ENCODE results near the gene BCL3.
"Not testable (repeated sequence)": the region's sequence is repeated elsewhere in the genome, so short reads cannot be mapped to it uniquely, and the experiment has no call there.

The BCL3 gene, protein sequence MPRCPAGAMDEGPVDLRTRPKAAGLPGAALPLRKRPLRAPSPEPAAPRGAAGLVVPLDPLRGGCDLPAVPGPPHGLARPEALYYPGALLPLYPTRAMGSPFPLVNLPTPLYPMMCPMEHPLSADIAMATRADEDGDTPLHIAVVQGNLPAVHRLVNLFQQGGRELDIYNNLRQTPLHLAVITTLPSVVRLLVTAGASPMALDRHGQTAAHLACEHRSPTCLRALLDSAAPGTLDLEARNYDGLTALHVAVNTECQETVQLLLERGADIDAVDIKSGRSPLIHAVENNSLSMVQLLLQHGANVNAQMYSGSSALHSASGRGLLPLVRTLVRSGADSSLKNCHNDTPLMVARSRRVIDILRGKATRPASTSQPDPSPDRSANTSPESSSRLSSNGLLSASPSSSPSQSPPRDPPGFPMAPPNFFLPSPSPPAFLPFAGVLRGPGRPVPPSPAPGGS

DNA sequence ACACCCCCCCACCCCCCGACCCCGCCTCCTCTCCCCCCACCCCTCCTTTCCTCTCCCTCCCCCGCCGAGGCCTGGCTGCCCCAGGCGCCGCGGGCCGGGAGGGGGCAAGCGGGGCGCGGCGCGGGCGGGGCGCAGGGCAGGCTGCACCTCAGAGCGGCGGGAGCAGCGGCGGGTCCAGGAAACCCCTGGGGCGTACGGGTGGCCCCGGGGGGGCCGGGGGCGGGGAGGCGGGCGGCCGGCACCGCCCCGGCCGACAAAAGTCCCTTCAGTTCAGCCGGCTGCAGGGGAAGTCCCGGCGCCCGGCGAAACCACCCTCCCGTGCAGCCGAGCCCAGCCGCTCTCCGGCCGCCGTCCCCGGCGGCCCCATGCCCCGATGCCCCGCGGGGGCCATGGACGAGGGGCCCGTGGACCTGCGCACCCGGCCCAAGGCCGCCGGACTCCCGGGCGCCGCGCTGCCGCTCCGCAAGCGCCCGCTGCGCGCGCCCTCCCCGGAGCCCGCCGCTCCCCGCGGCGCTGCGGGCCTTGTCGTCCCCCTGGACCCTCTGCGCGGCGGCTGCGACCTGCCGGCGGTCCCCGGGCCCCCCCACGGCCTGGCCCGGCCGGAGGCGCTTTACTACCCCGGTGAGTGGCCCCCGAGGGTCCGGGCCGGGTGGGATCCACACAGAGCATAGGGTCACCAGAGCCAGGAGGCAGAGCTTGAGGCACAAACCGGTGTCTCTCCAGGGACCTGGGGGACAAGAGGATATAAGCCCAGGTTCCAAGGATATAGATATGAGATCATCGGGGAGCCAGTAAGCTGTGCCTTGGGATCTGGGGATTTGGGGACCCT is at the start of gene BCL3:
TSS of gene BCL3 (plus strand) at position 283 of the 829 bp plus-strand sequence. CDS start at position 366, 83 bp downstream.
- no peak for DNase-seq

DNA sequence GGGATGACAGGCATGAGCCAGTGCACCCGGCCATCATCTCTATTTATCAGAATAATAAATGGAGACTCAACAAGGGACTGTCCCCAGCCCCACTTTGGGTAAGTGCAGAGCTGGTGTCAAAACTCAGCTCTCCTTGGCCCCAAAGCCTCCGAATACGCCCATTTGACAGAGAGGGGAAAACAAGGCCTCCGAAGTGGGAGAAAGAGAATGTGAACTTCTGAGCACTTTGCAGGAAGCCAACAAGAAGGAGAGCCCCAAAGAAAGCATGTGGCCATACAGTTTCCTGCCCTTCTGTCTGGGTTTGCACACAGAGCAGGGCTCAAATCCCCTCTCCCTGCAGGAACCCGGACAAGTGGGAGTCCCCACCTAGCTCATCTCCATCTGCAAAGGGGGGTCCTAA is 48.0 kb upstream of the BCL3 start:
- no peak for DNase-seq

DNA sequence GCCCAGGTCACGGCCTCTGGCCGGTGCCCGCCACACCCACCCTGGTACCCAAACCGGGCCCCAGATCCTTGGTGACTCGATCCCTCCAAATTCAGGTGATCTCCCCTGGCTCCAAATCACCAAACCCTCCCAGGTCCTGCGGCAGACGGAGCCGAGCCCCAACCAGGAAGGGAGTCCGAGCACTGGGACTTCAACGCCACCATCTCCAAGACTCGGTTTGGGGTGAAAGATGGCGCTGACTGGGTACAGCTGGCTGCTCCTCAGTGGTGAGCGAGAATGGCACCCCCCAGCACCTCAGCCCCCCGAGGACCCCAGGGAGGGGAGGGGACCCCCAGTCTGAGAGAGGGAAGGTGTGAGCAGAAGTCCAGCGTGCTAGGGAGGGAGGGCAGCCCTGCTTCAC is 47.3 kb upstream of the BCL3 start:
- no peak for DNase-seq

DNA sequence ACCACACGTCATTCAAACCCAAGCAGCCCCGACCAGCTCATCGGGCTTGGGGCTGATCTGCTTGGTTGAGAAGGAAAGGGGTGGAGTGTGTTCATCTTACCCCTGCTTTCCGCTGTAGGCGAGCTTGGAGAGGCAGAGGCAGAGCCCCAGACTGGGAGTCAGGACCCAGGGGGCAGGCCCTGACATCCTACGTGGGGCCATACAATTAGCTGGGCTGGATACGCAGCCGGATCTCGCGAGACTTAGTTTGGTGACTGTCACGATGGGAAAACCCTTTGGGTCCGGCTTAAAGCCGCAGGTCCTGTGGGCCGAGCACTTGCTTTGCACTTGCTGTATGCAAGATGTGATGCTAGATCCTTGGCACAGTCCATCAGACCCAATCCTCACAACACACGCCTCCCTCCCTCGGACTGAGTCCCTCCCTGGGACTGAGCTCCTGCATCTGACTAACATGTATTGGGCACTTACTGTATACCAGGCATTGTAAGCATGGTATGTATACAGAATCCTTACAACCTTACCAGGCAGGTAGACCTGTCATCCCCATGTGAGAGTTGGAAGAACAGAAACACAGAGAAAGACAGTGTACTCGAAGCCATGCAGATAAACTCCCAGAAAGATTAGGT is 45.8 kb upstream of the BCL3 start:
- no peak for DNase-seq

DNA sequence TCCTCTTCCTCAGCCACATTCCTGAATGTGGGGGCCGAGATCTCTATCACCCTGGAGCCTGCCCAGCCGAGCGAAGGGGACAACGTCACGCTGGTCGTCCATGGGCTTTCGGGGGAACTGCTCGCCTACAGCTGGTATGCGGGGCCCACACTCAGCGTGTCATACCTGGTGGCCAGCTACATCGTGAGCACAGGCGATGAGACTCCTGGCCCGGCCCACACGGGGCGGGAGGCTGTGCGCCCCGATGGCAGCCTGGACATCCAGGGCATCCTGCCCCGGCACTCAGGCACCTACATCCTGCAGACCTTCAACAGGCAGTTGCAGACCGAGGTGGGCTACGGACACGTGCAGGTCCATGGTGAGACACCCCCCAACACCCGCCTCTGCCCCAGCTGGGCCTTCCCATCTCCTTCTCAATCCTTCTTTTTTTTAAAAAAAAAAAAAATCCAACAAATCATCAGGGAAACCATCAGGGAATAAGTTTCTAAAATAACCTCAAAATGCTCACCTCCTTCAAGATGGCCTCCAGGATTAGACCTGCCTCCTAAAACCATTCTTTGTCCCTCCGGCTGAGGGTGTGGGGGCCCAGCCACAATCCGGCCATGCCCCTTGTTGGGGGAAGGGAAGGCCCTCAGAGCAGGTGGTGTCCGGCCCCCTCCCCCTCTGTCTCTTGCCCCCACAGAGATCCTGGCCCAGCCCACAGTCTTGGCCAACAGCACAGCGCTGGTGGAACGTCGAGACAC is 45.0 kb upstream of the BCL3 start:
- DNase-seq: no peak

DNA sequence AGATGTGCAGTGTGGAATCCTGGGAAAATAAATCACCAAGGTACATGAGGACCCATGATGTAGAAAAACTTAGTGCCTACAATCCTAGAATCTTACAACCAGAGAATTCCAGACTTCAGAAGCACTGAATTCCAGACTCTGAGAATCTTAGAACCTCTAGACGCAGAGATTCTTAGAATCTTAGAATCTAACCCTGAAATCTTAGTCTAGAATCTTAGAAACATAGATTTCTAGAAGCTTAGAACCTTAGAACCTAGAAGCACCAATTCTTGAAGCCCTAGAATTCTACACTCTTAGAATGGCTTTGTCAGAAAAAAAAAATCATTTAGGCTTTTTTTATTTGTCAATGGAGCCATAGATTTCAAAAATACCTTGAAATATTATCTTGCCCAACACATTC is 43.5 kb upstream of the BCL3 start:
- no peak for DNase-seq

DNA sequence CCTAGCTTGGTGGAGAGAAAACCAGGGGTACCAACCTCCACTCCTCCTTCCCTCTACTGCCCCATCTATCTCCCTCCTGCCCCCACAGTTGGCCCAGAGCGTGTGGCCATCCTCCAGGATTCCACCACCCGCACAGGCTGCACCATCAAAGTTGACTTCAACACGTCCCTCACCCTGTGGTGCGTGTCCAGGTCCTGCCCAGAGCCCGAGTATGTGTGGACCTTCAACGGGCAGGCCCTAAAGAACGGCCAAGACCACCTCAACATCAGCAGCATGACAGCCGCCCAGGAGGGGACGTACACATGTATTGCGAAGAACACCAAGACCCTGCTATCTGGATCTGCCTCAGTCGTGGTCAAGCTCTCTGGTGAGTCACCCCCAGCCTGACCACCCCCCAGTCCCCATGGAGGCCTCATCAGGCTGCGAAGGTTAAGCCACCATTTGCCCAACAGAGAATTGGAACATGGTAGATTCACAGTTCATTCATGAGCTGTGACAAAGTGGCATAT is 43.0 kb upstream of the BCL3 start:
- no peak for DNase-seq

DNA sequence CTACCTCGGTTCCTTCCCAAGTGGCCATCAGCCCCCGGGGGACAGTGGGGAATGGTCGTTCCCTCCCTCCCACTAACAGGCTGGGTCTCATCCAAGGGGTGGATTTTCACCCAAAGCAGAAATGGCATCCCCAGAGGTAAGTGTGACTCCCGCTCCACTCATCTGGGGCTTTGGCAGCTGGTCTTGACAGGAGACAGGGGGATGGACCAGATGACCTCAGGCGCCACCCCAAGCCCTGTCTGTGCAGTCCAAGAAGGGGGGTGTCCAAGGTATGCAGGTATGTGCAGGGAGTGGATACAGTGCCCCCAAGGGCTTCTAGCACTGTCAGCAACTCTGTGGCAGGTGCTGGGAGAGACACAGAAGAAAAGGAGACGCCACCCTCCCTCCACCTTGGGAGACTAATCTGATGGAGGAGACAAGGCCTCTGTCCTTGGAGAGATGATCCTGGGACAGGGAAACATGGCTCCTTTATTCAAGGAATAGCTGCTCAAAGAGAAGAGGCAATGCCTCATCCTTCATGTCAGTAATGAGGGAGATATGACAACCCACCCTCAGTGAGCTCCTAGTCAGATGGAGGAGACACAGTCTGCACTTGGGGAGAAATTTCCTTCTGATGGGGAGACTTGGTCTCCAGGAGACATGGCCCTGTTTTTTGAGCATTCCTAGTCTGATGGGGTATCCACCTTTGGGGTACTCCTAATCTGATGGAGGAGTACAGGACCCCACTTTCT is 41.8 kb upstream of the BCL3 start:
- no peak for DNase-seq

DNA sequence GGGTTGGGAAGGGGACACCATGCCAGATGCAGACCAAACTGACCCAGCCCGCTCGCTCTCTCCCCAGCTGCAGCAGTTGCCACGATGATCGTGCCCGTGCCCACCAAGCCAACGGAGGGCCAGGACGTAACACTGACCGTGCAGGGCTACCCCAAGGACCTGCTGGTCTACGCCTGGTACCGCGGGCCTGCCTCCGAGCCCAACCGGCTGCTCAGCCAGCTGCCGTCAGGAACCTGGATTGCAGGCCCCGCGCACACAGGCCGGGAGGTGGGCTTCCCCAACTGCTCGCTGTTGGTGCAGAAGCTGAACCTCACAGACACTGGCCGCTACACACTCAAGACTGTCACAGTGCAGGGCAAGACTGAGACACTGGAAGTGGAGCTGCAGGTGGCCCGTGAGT is 40.7 kb upstream of the BCL3 start:
- DNase-seq: no peak

DNA sequence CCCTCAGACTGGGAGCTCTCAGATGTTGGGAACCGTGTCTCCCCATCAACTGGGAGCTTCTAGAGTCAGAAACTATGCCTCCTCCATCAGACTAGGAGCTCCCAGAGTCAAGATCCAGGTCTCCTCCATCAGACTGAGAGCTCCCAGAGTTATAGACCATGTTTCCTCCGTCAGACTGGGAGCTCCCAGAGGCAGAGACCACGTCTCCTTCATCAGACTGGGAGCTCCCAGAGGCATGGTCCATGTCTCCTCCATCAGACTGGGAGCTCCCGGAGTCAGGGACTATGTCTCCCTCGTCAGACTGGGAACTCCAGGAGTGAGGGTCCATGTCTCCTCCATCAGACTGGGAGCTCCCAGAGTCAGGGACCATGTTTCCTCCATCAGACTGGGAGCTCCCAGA is 39.6 kb upstream of the BCL3 start:
- no peak for DNase-seq

DNA sequence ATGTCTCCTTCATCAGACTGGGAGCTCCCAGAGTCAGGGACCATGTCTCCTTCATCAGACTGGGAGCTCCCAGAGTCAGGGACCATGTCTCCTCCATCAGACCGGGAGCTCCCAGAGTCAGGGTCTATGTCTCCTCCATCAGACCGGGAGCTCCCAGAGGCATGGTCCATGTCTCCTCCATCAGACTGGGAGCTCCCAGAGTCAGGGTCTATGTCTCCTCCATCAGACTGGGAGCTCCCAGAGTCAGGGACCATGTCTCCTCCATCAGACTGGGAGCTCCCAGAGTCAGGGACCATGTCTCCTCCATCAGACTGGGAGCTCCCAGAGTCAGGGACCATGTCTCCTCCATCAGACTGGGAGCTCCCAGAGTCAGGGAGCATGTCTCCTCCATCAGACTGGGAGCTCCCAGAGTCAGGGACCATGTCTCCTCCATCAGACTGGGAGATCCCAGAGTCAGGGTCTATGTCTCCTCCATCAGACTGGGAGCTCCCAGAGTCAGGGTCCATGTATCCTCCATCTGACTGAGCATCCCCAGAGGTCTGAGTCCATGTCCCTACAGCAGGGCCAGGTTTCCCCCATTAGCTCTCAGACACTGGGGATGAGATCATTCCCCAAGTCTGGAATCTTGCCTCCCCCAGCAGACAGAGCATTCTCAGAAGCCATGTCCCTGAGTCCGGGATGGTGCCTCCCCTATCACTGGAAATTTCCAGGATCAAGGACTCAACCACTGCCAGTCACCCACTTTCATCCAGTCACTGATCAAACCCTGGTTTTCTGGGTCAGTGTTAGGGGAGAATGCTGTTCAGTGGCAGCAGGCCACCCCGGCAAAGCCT is 38.9 kb upstream of the BCL3 start:
- not testable (repeated sequence) for DNase-seq

DNA sequence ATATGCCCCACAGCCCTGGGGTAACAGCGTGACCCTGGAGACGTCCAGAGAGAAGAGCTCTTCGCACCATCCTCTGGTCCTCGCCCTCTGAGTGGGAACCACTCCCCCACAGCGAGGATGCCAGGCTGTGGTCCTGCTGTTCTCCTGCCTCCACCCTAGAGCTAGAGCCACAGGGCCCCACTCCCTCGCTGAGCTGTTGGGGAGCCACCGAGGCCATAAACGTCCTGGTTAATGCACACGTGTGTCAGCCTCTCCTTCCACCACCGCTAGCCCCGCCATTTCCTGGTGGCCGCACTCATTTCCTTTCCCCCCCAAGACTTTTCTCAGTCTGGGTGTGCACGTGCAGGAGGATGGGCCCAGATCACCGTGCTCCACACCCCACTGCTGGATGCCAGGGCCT is 38.0 kb upstream of the BCL3 start:
- no peak for DNase-seq

DNA sequence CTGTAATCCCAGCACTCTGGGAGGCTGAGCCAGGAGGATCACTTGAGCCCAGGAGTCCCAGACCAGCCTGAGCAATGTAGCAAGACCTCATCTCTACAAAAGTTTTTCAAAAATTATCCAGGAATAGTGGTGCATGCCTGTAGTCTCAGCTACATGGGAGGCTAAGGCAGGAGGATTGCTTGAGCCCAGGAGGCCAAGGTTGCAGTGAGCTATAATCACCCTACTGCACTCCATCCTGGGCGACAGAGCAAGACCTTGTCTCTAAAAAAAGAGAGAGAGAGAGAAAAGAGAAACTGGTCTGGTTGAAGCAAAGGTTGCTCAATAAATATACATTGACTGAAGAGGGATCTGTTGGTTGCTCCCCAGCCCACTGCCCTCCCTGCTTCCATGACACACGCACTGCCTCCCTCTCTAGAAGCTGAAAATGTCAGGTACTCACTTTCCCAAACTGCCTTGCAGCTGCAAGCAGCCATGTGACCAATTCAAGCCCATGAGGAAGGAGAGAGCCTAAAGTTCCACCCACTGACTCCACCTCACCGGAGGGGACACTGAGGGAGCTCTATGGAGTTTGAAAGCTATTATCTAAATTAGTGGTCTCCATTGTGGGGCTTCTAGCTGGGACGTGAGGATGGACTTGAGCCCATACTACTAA is 35.5 kb upstream of the BCL3 start:
- DNase-seq: no peak

DNA sequence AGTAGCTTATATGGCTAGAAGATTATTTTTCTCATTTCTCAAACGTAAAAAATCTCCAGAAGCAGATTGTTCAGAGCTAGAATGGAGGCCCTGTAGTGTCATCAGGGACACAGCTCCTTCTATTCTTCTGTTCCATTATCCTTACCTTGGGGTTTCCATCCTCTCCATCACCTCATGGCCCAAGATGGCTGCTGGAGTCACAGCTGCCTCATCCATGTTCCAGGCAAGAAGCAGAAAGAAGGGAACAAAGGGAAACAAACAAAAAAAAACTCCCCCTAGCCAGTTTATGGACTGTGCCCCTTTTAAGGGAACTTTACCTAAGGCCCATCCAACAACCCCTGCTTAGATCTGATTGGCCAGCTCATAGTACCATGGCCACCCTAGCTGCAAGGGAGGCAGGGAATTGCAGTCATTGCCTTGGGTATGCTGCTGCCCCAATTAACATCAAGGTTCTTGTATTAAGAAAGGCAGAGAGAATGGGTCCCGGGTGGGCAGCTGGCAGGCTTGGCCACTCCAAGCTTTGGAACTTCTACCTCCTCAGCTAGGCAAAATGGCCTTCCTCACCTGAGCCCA is 33.8 kb upstream of the BCL3 start:
- no peak for DNase-seq

DNA sequence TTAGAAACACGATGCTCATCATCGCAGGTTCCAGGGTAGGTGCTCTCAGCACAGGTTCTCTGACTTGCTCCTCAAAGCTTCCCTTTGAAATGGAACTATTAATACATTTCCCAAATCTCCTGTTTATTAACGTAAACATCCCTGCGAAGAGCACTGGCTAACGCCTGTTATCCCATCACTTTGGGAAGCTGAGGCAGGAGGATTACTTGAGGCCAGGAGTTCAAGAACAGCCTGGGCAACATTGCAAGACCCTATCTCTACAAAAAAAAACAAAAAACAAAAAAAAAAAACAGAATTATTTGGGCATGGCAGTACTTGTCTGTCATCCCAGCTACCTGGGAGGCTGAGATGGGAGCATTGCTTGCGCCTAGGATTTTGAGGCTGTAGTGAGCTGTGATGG is 30.9 kb upstream of the BCL3 start:
- no peak for DNase-seq

DNA sequence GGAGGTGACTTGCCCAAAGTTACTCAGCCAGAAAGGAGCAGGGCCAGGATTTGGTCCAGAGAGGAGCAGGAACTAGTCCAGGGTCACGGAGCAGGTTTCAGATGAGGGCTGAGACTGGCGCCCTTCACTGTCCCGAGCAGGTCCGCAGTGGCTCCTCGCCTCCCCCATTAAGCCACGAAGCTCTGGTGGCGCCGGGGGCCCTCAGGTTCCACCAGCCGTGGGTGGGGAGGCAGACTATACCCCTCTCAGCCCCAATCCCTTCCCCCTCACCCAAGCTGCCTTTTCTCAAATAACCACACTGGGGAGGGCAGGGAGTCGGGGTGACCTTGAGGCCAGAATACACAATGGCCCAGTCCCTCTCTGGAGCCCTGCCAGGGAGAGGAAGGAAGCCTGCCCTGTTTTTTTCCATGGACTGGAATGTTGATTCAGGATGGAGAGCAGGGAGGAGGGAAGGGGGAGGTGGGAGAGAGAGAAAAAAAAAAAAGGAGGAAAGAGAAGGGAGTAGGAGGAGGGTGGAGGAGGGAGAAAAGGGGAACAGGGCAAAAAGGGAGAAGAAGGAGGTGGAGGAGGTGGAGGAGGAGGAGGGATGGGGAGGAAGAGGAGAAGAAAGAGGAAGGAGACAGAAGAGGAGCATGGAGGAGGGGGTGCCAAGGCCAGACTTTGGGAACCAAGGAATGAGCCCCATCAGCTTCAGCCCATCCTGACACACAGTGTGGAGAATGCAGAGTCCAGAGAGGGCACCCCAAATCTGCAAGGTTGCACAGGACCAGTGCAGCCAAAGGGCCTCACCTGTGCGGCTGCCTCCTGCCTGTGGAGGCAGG is 29.9 kb upstream of the BCL3 start:
- no peak for DNase-seq

DNA sequence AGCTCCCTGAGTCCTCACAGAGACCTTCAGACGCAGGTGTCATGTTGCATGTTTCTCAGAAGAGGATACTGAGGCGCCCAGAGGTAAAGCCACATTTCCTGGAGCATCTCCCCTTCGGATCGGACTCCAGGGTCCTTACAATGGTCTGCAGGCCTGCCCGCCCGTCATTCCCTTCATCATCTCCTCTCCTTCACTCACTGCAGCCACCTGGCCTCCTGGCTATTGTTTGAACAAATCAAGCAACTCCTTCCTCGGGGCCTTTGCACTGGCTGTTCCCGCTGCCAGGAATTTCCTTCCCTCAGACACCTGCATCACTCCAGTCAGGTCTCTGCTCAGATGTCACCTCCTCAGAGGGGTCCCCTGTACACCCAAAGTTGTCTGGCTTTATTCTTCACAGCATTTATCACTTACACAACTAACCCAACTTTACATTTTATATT is 29.2 kb upstream of the BCL3 start:
- DNase-seq: no peak

DNA sequence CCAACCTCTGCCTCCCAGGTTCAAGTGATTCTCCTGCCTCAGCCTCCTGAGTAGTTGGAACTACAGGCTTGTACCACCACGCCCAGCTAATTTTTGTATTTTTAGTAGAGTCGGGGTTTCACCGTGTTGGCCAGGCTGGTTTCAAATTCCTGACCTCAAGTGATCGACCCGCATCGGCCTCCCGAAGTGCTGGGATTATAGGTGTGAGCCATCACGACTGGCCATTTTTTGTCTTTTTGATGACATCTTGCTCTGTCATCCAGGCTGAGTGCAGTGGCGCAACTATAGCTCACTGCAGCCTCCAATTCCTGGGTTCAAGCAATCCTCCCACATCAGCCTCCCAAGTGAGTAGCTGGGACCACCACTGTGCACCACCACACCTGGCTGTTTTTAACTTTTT is 28.1 kb upstream of the BCL3 start:
- DNase-seq: not testable (repeated sequence)

DNA sequence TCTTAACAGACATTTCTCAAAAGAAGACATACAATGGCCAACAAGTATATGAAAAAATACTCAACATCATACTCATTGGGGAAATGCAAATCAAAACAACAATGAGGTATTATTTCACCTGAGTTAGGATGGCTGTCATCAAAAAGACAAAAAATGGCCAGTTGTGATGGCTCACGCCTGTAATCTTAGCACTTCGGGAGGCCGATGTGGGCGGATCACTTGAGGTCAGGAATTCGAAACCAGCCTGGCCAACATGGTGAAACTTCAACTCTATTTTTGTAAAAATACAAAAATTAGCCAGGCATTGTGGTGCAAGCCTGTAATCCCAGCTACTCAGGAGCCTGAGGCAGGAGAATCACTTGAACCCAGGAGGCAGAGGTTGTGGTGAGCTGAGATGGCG is 27.6 kb upstream of the BCL3 start:
- DNase-seq: no peak

Measured in NCI-H1694 treated with DMSO at 0.1 percent for 48 hours (cell line).